GM18873 (cell line): ENCODE data around the gene NLGN4X.
"Not testable (repeated sequence)": the region's sequence is repeated elsewhere in the genome, so short reads cannot be mapped to it uniquely, and the experiment has no call there.

Source experiments
- ATAC-seq: cut with Tn5 transposase; IDR thresholded peaks from one replicate; pipeline ENCODE4 v1.9.1; 2021; ENCODE audit warnings: mild to moderate bottlenecking, moderate library complexity, moderate number of reproducible peaks; ENCODE audit not compliant: unreplicated experiment, low FRiP score

The NLGN4X gene

GRCh38 chrX:5903586-5904190, 325.0 kb downstream of the NLGN4X start:
- ATAC-seq, result not testable (repeated sequence)

- no peak for ATAC-seq
Measured at GRCh38 chrX:5898463-5898862, 330.2 kb downstream of the NLGN4X start.

- ATAC-seq, result no peak
Measured at GRCh38 chrX:5891378-5891777, 337.3 kb downstream of the NLGN4X start.

- no peak for ATAC-seq
Measured at GRCh38 chrX:5876984-5877596, 351.6 kb downstream of the NLGN4X start.

GRCh38 chrX:5870238-5870637, 358.4 kb downstream of the NLGN4X start:
- ATAC-seq, result no peak

GRCh38 chrX:5869786-5870185, 358.9 kb downstream of the NLGN4X start:
- no peak for ATAC-seq

GRCh38 chrX:5867778-5868177, 360.9 kb downstream of the NLGN4X start:
- ATAC-seq, result no peak

GRCh38 chrX:5857232-5857631, 371.4 kb downstream of the NLGN4X start:
- no peak for ATAC-seq

GRCh38 chrX:5852941-5853340, 375.7 kb downstream of the NLGN4X start:
- ATAC-seq, result no peak

- no peak for ATAC-seq
Measured at GRCh38 chrX:5842601-5843000, 386.1 kb downstream of the NLGN4X start.
